COLO668 (cell line): Measurements from ENCODE around the gene PAX5.

Experiments
- DNase-seq: peaks from one replicate; lab custom pipeline; 2025; ENCODE audit not compliant: unreplicated experiment; lab: John Stamatoyannopoulos, UW

Gene PAX5

GRCh38 chr9:37037503-37038301, 3.6 kb upstream of the PAX5 start:
- no peak for DNase-seq

- peak; percentile 77 for DNase-seq
These were observed 2.9 kb upstream of the PAX5 start for GRCh38 chr9:37036776-37037502.

GRCh38 chr9:37036371-37036775, 2.3 kb upstream of the PAX5 start:
- DNase-seq: peak; percentile 73

- DNase-seq: peak; percentile 70
These were observed 1.7 kb upstream of the PAX5 start for GRCh38 chr9:37035648-37036370.

GRCh38 chr9:37034938-37035647, 1.0 kb upstream of the PAX5 start:
- DNase-seq: peak; percentile 56

- peak; percentile 88 for DNase-seq
These were observed 353 bp upstream of the PAX5 start for GRCh38 chr9:37034305-37034937.

- DNase-seq: no peak
These were observed 927 bp downstream of the PAX5 start for GRCh38 chr9:37033141-37033540.

GRCh38 chr9:37032713-37033112, 1.4 kb downstream of the PAX5 start:
- no peak for DNase-seq

GRCh38 chr9:37031902-37032301, 2.2 kb downstream of the PAX5 start:
- DNase-seq: no peak

GRCh38 chr9:37031081-37031480, 3.0 kb downstream of the PAX5 start:
- DNase-seq: no peak

- no peak for DNase-seq
These were observed 3.5 kb downstream of the PAX5 start for GRCh38 chr9:37030611-37030939.

GRCh38 chr9:37029776-37030610, 4.1 kb downstream of the PAX5 start:
- DNase-seq: no peak

- no peak for DNase-seq
These were observed 4.7 kb downstream of the PAX5 start for GRCh38 chr9:37029304-37029775.

GRCh38 chr9:37028420-37029031, 5.5 kb downstream of the PAX5 start:
- DNase-seq: no peak

GRCh38 chr9:37027582-37028419, 6.3 kb downstream of the PAX5 start:
- peak; percentile 98 for DNase-seq

- DNase-seq: peak; percentile 71
These were observed 7.0 kb downstream of the PAX5 start for GRCh38 chr9:37026931-37027581.

- peak; percentile 68 for DNase-seq
These were observed 7.7 kb downstream of the PAX5 start for GRCh38 chr9:37026113-37026930.
